ENCODE results near the gene RHOT1.
"Not testable (repeated sequence)": the region's sequence is repeated elsewhere in the genome, so short reads cannot be mapped to it uniquely, and the experiment has no call there.

The RHOT1 gene

GRCh38 chr17:32116937-32117336 lies 25.4 kb upstream of the RHOT1 start:
- CTCF ChIA-PET: no interaction called here
- DNase-seq (ENCODE audit: extremely low spot score): no peak
- POLR2A ChIA-PET: no interaction called here
- TF ChIP-seq ARNT (IDR thresholded peaks at IDR 0.05): no peak
- TF ChIP-seq FOXA1 (IDR thresholded peaks at IDR 0.05): no peak
- no peak for TF ChIP-seq PKNOX1 (IDR thresholded peaks at IDR 0.05)
- no peak for TF ChIP-seq ELF4 (IDR thresholded peaks at IDR 0.05)
- TF ChIP-seq NFRKB (IDR thresholded peaks at IDR 0.05): no peak
- no peak for TF ChIP-seq CTBP1 (IDR thresholded peaks at IDR 0.05; ENCODE audit: borderline replicate concordance)
- no peak for TF ChIP-seq L3MBTL2 (conservative IDR thresholded peaks at IDR 0.05)
- TF ChIP-seq FOXM1 (IDR thresholded peaks at IDR 0.05; ENCODE audit: borderline replicate concordance): no peak
- no peak for TF ChIP-seq SP1 (IDR thresholded peaks at IDR 0.05)
- no peak for TF ChIP-seq FOXK2 (IDR thresholded peaks at IDR 0.05)
- TF ChIP-seq ZNF384 (IDR thresholded peaks at IDR 0.05): no peak
- no peak for TF ChIP-seq SUZ12 (IDR thresholded peaks at IDR 0.05)
- no peak for TF ChIP-seq BHLHE40 (IDR thresholded peaks at IDR 0.05; ENCODE audit: borderline replicate concordance)

GRCh38 chr17:32117399-32117798 lies 24.9 kb upstream of the RHOT1 start:
- POLR2A ChIA-PET: no interaction called here
- TF ChIP-seq LEF1 (IDR thresholded peaks at IDR 0.05; ENCODE audit: borderline replicate concordance) (no peak), SUZ12 (IDR thresholded peaks at IDR 0.05) (no peak), HDGF (IDR thresholded peaks at IDR 0.05; ENCODE audit: borderline replicate concordance) (no peak), BHLHE40 (IDR thresholded peaks at IDR 0.05; ENCODE audit: borderline replicate concordance) (no peak), ARNT (IDR thresholded peaks at IDR 0.05) (no peak)
- no peak for DNase-seq (ENCODE audit: extremely low spot score)
- CTCF ChIA-PET: no interaction called here

- DNase-seq (ENCODE audit: extremely low spot score); POLR2A ChIA-PET: not testable (repeated sequence)
These were observed 24.2 kb upstream of the RHOT1 start for GRCh38 chr17:32118088-32118487.

GRCh38 chr17:32118835-32119234 lies 23.5 kb upstream of the RHOT1 start:
- POLR2A ChIA-PET: no interaction called here
- no peak for TF ChIP-seq FOXK2 (IDR thresholded peaks at IDR 0.05)
- TF ChIP-seq CTBP1 (IDR thresholded peaks at IDR 0.05; ENCODE audit: borderline replicate concordance): no peak
- no peak for TF ChIP-seq ELF4 (IDR thresholded peaks at IDR 0.05)
- TF ChIP-seq SP1 (IDR thresholded peaks at IDR 0.05): no peak
- TF ChIP-seq HDGF (IDR thresholded peaks at IDR 0.05; ENCODE audit: borderline replicate concordance): no peak
- no peak for TF ChIP-seq SUZ12 (IDR thresholded peaks at IDR 0.05)
- no peak for TF ChIP-seq NFRKB (IDR thresholded peaks at IDR 0.05)
- no peak for TF ChIP-seq PKNOX1 (IDR thresholded peaks at IDR 0.05)
- no peak for TF ChIP-seq L3MBTL2 (conservative IDR thresholded peaks at IDR 0.05)
- no peak for TF ChIP-seq ZNF384 (IDR thresholded peaks at IDR 0.05)
- no peak for TF ChIP-seq TARDBP (IDR thresholded peaks at IDR 0.05)
- no peak for TF ChIP-seq LEF1 (IDR thresholded peaks at IDR 0.05; ENCODE audit: borderline replicate concordance)
- no peak for TF ChIP-seq FOXA1 (IDR thresholded peaks at IDR 0.05)
- no peak for TF ChIP-seq BHLHE40 (IDR thresholded peaks at IDR 0.05; ENCODE audit: borderline replicate concordance)
- TF ChIP-seq ARNT (IDR thresholded peaks at IDR 0.05): no peak
- TF ChIP-seq FOXM1 (IDR thresholded peaks at IDR 0.05; ENCODE audit: borderline replicate concordance): no peak
- CTCF ChIA-PET: no interaction called here
- DNase-seq (ENCODE audit: extremely low spot score): no peak

More at GRCh38 chr17:32118088-32118487, 24.2 kb upstream of the RHOT1 start:
- CTCF ChIA-PET: not testable (repeated sequence)

- no peak for TF ChIP-seq CTBP1 (IDR thresholded peaks at IDR 0.05; ENCODE audit: borderline replicate concordance)
- TF ChIP-seq FOXA1 (IDR thresholded peaks at IDR 0.05): no peak
- TF ChIP-seq LEF1 (IDR thresholded peaks at IDR 0.05; ENCODE audit: borderline replicate concordance): no peak
- ChIA-PET POLR2A (no interaction called here), CTCF (interaction anchor here (0.6 to 0.8 kb wide), 2 partner anchors 11 to 12 kb away, joined by 3 to 5 read pairs; no protein-coding TSS in a partner anchor)
- DNase-seq (ENCODE audit: extremely low spot score): no peak
These were observed 22.2 kb upstream of the RHOT1 start for GRCh38 chr17:32120141-32120540.

GRCh38 chr17:32120716-32121115 lies 21.6 kb upstream of the RHOT1 start:
- no peak for TF ChIP-seq BHLHE40 (IDR thresholded peaks at IDR 0.05; ENCODE audit: borderline replicate concordance)
- TF ChIP-seq NFRKB (IDR thresholded peaks at IDR 0.05): no peak
- TF ChIP-seq ZNF384 (IDR thresholded peaks at IDR 0.05): no peak
- TF ChIP-seq FOXA1 (IDR thresholded peaks at IDR 0.05): no peak
- no peak for TF ChIP-seq LEF1 (IDR thresholded peaks at IDR 0.05; ENCODE audit: borderline replicate concordance)
- no peak for TF ChIP-seq TARDBP (IDR thresholded peaks at IDR 0.05)
- no peak for TF ChIP-seq HDGF (IDR thresholded peaks at IDR 0.05; ENCODE audit: borderline replicate concordance)
- no peak for TF ChIP-seq ELF4 (IDR thresholded peaks at IDR 0.05)
- no peak for TF ChIP-seq ARNT (IDR thresholded peaks at IDR 0.05)
- no peak for TF ChIP-seq L3MBTL2 (conservative IDR thresholded peaks at IDR 0.05)
- TF ChIP-seq SUZ12 (IDR thresholded peaks at IDR 0.05): no peak
- no peak for TF ChIP-seq PKNOX1 (IDR thresholded peaks at IDR 0.05)
- no peak for TF ChIP-seq SP1 (IDR thresholded peaks at IDR 0.05)
- TF ChIP-seq FOXM1 (IDR thresholded peaks at IDR 0.05; ENCODE audit: borderline replicate concordance): no peak
- TF ChIP-seq FOXK2 (IDR thresholded peaks at IDR 0.05): no peak
- no peak for TF ChIP-seq CTBP1 (IDR thresholded peaks at IDR 0.05; ENCODE audit: borderline replicate concordance)
- POLR2A ChIA-PET: no interaction called here
- DNase-seq (ENCODE audit: extremely low spot score): no peak
- CTCF ChIA-PET: interaction anchor here (0.8 kb wide), 1 partner anchor 13 kb away, joined by 5 read pairs; no protein-coding TSS in a partner anchor

- no peak for TF ChIP-seq L3MBTL2 (conservative IDR thresholded peaks at IDR 0.05)
- TF ChIP-seq CTBP1 (IDR thresholded peaks at IDR 0.05; ENCODE audit: borderline replicate concordance): no peak
- no peak for TF ChIP-seq LEF1 (IDR thresholded peaks at IDR 0.05; ENCODE audit: borderline replicate concordance)
- DNase-seq (ENCODE audit: extremely low spot score): no peak
- ChIA-PET POLR2A (interaction anchor here (1.2 kb wide), 1 partner anchor 17 kb away, joined by 3 read pairs; no protein-coding TSS in a partner anchor), CTCF (no interaction called here)
These were observed 18.5 kb upstream of the RHOT1 start for GRCh38 chr17:32123782-32124181.
